HFF-Myc (cell line): ENCODE measurements around the gene SULT2B1.
A peak's percentile ranks its signal among the peaks of the same experiment; 100 is the strongest.
"Not testable (repeated sequence)": the region's sequence is repeated elsewhere in the genome, so short reads cannot be mapped to it uniquely, and the experiment has no call there.

Experiments used
- DNase-seq: peaks from one replicate; pipeline ENCODE4 v3.0.0-alpha.2; 2011; ENCODE audit warnings: low read depth; ENCODE audit errors: extremely low read depth
- H3K4me3 ChIP-seq: replicated peaks from 2 replicates; pipeline ENCODE4 v1.5.1; 2011; ENCODE audit warnings: low read depth, mild to moderate bottlenecking, control low read depth, low read length
- TF ChIP-seq, protein P1 (sequence below): IDR thresholded peaks from 2 replicates; pipeline ENCODE4 v1.5.1; 2012; ENCODE audit warnings: mild to moderate bottlenecking, low read depth, low read length, control low read depth; ENCODE audit errors: missing control alignments

The SULT2B1 gene

DNA sequence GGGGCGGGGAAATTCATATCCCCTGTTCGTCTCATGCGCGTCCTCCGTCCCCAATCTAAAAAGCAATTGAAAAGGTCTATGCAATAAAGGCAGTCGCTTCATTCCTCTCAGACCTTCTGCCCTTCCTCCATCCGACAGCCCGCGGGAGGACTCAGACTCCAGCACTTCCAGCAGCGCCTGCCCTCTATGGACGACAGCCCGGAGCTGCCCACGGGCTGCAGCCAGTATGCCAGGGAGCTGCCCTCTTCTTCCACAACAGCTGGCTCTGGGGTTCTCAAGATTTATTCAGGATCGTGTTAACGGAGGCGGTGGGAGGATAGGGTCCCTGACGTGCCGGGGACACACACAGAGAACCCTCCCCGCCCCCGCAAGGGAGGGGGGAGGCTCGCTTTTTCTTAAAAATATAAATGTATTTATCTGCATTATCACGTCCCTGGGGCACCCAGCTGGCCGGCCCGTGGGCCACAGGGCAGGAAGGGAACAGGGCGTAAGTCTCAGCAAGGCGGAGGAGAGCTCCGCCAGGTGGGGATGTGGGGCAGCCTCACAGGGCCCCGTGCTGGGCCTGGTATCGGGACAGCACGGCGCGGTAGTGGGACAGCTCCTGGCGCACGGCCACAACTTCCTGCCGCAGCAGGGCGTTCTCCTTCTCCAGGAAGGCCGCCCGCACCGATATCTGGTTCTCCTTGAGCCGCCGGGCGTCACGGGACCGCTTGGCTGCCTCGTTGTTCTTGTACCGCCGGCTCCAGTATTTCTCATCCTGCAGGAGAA, 78.5 kb downstream of the SULT2B1 start:
- TF ChIP-seq, protein P1, sequence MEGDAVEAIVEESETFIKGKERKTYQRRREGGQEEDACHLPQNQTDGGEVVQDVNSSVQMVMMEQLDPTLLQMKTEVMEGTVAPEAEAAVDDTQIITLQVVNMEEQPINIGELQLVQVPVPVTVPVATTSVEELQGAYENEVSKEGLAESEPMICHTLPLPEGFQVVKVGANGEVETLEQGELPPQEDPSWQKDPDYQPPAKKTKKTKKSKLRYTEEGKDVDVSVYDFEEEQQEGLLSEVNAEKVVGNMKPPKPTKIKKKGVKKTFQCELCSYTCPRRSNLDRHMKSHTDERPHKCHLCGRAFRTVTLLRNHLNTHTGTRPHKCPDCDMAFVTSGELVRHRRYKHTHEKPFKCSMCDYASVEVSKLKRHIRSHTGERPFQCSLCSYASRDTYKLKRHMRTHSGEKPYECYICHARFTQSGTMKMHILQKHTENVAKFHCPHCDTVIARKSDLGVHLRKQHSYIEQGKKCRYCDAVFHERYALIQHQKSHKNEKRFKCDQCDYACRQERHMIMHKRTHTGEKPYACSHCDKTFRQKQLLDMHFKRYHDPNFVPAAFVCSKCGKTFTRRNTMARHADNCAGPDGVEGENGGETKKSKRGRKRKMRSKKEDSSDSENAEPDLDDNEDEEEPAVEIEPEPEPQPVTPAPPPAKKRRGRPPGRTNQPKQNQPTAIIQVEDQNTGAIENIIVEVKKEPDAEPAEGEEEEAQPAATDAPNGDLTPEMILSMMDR, result no peak
- DNase-seq, result no peak
- no peak overlapping the region for H3K4me3 ChIP-seq

DNA sequence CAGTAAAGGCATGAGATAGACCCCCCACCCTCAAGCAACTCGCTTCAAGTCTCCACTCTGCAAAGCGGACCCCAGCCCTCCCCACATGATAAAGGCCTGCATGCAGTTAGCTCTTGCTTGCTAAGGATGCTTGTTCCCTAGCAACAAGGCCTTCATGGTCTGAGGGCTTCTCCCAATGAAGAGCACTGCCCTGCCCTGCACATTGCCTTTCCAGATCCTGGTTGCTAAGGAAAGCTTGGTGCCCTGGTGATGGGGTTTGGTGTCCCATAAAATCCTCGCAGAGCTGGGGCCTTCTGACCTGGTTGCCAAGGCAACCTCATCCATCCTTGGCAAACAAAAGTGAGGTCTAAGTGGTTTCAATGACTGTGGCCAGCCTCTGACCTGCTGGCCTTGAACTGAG, 79.3 kb downstream of the SULT2B1 start:
- TF ChIP-seq, protein P1, result no peak
- H3K4me3 ChIP-seq, result no peak overlapping the region

DNA sequence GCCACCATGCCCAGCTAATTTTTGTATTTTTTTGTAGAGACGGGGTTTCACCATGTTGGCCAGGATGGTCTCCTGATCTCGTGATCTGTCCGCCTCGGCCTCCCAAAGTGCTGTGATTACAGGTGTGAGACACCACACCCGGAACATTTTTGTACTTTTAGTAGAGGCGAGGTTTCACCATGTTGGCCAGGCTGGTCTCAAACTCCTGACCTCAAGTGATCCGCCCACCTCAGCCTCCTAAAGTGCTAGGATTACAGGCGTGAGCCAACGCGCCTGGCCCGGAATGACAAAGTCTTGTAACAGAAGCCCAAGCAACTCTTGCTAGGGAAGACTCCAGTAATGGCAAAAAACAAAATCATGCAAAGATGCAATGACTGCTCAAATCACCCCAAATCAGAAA, 80.3 kb downstream of the SULT2B1 start:
- H3K4me3 ChIP-seq, DNase-seq: not testable (repeated sequence)

More for the DNA sequence above, 79.3 kb downstream of the SULT2B1 start:
- DNase-seq, result no peak

DNA sequence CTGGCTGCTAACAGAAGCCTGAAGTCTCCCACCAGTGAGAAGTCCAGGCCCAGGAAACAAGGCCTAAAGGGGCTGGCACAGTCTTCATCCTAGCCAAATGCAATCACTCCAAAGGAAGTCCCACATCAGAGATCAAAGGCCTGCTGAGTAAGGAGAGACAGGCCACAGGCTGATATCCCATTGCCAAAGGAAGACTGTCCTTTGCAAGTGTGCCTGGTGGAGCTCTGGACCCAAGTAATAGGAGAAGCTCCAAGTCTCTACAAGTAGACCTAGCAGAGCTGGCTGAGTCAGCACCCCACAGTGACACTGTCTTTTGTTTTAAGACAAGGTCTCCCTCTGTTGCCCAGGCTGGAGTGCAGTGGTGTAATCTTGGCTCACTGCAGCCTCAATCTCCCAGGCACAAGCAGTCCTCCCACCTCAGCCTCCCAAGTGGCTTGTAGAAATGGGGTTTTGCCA, 80.7 kb downstream of the SULT2B1 start:
- no peak overlapping the region for H3K4me3 ChIP-seq
- TF ChIP-seq, protein P1, result no peak
- no peak for DNase-seq

DNA sequence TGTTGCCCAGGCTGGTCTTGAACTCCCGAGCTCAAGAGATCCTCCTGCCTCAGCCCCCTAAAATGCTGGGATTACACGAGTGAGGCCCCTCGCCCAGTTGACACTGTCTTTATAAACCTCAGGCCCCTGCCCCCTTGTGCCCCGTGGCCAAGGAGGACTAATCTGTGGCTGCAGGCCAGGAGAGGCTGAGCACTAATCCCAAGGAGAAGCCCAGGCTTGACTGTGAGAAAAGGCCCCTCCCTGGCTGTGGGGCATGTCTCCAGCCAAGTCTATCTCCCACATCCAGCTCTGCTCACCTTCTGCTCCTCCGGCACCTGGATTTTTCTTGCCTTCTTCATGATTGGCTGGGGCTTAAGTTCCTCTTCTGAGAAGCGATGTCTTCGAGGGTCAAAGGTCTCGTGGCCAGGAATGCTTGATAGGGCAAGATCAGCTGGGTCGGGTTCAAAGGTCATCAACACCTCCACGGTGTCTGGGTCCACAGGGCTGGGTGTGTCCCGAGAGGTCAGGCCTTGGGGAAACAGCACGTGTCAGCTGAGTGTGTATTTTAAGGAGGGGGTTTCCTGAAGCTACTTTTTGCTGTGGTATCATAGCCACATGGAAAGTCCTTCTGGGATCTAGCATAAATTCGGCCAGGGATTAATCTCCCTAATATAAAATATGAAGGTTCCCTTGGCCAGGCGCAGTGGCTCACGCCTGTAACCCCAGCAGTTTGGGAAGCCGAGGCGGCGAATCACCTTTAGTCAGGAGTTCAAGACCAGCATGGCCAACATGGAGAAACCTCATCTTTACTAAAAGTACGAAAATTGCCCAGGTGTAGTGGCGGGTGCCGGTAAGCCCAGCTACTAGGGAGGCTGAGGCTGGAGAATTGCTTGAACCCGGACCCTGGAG, 81.4 kb downstream of the SULT2B1 start:
- TF ChIP-seq, protein P1, result no peak
- no peak overlapping the region for H3K4me3 ChIP-seq

DNA sequence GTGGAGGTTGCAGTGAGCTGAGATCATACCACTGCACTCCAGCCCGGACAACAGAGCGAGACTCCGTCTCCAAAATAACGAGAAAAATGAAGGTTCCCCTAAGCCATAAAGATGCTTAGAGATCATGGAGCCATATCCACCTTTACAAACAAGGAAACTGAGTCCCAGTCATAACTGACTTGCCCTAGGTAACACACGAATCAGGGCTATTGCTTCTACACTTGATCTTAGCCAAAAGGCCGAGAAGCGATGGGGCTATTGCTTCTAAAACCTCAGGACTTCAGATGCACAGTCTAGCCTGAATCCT, 82.0 kb downstream of the SULT2B1 start:
- peak overlapping the region; percentile 2; the same call in 1 of the 2 replicates for H3K4me3 ChIP-seq
- TF ChIP-seq, protein P1, result no peak
- DNase-seq, result no peak

More for the DNA sequence above, 81.4 kb downstream of the SULT2B1 start:
- DNase-seq, result no peak

DNA sequence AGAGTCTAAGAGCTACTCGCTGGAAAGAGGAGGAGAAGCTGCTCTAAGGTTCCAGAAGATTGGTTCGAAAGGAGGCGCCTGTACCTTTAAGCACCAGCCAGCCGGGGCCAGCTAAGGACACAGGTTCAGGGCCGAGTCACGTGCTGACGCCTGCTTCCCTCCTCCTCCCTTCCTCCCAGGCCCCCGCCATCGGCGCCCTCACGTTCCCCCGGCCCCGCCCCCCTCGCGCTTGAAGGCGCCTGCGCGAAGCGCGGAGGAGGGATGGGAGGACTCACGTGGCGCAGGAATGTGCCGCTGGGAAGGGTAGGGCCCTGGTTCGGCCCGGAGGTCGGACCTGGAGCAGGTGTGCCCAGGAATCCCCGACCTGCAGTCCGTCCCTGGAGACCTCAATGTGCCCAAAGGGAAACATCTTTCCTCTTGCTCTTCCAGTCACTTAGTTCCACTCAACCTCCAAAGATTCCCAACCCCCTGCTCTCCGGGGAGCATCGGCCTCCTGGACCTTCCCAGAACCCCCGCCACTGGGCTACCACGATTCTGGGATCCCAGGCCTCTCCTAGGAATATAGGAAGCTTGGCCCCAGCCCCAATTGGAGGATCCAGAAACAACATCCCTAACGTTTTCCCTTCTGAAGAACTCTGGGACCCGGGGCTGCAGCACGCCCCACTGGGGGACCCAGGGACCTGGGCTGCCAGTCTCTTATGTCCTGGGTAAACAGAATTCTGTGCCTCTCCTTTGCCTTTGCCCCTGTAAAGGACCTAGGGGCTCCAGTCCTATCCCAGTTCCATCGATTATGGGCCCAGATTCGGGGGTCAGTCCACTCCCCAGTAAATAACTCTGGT, 82.7 kb downstream of the SULT2B1 start:
- TF ChIP-seq, protein P1, result no peak
- peak; percentile 75 for DNase-seq
- H3K4me3 ChIP-seq, result peak overlapping the region; percentile 2; the same call in 1 of the 2 replicates
